ENCODE data around the gene LIME1.

- TF ChIP-seq CTCF (IDR thresholded peaks at IDR 0.05 in 2 of 3, conservative IDR thresholded peaks at IDR 0.05 in 1 of 3; ENCODE audit: borderline replicate concordance in 1 of 3, insufficient read depth in 1 of 3, low read depth in 2 of 3, low read length in 2 of 3): peak; percentile 39 to 48 (median 46); a peak in 5 of 6 replicates
- no peak for TF ChIP-seq ELF1 (IDR thresholded peaks at IDR 0.05; ENCODE audit: borderline replicate concordance, low read depth)
- TF ChIP-seq REST (IDR thresholded peaks at IDR 0.05; ENCODE audit: low read depth): no peak
Observed at GRCh38 chr20:63782051-63782471, 45.6 kb downstream of the LIME1 start.
